ENCODE results near the gene BCAM.
"Not testable (repeated sequence)": the region's sequence is repeated elsewhere in the genome, so short reads cannot be mapped to it uniquely, and the experiment has no call there.

BCAM gene

DNA sequence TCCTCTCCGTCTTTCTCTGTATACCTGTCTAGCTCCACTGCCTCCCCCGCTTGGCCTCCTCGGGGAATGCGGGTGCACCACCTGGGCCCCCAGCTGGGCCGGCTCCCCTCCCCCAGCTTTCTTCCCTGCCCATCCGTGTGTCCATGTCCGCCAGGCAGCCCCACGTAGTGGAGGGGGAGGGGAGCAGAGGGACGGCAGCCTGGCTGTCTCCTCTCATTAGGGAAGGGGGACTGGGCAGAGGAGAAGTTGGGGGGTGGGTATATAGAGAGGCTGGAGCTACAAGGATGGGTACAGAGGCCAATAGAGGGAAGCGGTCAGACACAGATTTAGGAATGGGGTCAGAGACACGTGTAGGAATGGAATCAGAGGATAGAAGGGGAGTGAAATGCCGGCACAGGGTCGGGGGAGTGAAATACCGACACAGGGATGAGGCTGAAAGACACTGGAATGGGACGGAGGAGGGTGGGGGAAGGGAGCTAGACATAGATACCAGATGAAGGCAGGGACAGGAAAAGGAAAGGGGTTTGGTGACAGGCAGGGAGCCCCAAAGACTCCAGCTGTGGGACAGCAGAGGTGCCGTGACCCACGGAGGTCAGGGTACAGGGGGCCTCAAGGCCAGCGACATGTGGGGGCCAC, 40.0 kb downstream of the BCAM start:
- DNase-seq (ENCODE audit: low spot score) = no peak

DNA sequence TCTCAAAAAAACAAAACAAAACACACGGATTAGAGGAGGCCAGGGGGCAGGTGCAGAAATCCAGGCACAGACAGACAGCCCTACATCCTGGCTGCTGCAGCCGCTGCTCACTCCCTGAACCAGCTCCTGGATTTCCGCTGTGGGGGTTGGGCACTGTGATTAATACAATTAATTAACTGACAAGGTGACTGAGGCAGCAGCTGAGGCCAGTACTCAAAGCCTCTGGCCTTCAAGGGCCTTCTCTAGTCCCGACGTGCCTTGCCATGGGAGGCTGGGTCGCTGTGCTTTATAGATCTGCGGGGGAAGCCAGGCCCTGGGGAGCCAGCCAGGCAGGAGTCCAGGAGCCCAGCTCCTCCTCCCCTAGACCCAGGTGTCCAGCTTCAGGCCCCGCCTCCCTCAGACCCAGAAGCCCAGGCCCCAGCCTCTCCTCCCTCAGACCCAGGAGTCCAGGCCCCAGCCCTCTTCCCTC, 41.8 kb downstream of the BCAM start:
- no peak for DNase-seq (ENCODE audit: low spot score)

DNA sequence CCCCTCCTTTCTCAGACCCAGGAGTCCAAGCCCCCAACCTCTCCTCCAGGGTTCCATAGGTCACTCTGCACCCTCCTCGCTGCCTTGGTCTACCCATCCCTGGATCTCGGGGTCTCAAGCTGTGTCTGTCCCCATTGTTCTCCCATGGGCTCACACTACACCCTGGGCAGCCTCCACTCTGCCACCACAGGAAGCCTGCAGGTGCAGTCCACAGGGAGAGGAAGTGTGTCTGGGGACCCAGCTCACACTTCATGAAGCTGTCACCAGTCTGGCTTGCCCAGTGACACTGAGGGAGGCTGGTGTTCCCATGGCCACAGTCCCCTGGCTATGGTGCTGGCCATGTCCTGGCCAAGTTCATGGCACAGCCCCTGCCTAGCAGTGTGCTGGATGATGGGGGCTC, 42.5 kb downstream of the BCAM start:
- no peak for DNase-seq (ENCODE audit: low spot score)

DNA sequence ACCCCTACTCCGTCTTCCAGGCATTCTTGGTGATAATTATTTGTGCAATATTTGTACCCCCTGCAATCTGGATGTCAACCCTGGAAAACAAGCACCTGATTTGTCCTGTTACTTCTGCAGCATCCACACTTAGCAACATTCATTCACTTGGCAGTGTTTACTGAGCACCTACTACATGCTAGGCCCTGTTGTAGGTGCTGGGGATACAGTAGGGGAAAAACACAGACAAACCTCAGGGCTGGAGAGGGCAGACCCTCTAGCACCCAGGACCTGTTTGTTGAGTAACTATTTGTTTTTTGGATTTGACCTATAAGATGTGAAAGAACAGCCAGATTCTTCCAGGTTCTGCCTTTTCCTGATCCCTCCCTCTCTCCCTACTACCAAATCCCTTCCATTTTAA, 46.7 kb downstream of the BCAM start:
- DNase-seq (ENCODE audit: low spot score) = no peak

DNA sequence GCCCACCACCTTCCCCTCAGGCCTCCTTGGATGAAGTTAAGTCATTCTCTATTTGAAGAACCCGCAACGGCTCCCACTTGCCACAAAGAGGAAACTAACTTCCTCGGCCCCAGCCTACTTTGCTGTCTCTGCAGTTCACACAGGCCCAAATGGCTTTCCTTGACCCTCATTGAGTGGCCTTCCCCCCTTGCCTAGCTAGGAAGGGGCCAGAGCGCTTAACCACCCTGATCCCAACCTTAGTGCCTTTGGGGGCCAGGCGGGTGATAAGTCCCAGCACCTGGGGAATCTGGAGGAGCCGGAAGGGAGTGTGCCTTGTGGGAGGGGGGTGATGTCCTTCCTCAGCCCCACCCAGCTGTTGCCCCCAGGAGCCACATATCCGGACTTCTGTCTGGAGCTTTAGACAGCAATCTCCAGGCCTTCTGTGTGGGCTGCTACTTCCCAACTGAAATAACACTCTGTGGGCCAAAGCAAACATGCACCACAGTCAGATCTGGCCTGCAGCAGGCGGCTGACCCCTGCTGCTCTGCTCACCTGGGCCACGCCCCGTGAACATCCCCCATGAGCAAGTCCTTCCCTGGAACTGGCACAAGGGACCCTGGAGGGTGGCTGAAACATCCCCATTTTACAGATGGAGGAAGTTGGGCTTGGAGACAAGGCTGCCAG, 47.6 kb downstream of the BCAM start:
- DNase-seq (ENCODE audit: low spot score) = no peak

DNA sequence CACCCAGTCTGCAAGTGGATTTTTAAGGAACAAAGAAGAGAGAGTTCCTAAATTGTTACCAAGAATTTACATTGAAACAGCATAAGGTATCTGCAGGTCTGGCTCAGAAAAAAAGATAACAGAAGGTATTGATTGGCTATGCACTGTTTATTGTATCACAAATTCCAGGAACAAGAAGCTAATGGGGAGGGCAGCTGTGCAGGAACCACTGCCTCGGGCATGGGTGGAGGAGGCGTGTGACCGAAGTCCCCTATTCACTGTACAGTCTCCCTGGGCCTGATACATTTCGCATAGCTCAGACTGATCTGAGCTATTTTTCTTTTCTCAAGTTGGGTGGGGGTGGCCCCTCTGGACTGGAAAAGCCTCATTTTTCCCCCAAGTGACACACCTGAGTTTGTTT, 48.9 kb downstream of the BCAM start:
- DNase-seq (ENCODE audit: low spot score) = no peak

DNA sequence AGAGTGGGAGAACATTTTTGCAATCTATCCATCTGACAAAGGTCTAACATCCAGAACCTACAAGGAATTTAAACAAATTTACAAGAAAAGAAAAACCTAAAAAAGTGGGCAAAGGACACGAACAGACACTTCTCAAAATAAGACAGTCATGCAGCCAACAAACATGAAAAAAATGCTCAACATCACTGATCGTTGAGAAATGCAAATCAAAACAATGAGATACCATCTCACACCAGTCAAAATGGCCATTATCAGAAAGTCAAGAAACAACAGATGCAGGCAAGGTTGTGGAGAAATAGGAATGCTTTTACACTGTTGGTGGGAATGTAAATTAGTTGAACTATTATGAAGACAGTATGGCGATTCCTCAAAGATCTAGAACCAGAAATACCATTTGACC, 52.7 kb downstream of the BCAM start:
- not testable (repeated sequence) for DNase-seq (ENCODE audit: low spot score)

DNA sequence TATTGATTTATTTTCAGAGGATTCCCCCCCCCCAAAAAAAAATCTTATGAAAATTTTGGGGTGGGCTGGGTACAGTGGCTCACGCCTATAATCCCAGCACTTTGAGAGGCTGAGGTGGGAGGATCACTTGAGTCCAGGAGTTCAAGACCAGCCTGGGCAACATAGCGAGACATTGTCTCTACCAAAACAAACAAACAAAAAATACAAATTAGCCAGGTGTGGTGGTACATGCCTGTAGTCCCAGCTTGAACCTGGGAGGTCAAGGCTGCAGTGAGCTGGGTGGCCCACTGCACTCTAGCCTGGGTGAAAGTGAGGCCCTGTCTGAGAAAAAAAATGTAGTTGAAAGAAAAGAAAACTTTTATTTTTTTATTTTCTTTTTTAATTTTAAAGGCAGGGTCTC, 55.1 kb downstream of the BCAM start:
- no peak for DNase-seq (ENCODE audit: low spot score)

DNA sequence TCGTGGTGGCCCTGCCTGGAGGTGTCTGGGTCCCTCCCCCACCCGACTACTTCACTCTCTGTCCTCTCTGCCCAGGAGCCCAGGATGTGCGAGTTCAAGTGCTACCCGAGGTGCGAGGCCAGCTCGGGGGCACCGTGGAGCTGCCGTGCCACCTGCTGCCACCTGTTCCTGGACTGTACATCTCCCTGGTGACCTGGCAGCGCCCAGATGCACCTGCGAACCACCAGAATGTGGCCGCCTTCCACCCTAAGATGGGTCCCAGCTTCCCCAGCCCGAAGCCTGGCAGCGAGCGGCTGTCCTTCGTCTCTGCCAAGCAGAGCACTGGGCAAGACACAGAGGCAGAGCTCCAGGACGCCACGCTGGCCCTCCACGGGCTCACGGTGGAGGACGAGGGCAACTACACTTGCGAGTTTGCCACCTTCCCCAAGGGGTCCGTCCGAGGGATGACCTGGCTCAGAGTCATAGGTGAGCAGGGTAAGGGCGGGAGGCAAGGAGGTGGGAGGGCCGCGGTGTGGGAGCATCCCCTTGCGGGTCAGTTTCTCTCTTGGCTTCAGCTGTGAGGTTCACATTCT, 56.4 kb downstream of the BCAM start:
- DNase-seq (ENCODE audit: low spot score) = no peak

DNA sequence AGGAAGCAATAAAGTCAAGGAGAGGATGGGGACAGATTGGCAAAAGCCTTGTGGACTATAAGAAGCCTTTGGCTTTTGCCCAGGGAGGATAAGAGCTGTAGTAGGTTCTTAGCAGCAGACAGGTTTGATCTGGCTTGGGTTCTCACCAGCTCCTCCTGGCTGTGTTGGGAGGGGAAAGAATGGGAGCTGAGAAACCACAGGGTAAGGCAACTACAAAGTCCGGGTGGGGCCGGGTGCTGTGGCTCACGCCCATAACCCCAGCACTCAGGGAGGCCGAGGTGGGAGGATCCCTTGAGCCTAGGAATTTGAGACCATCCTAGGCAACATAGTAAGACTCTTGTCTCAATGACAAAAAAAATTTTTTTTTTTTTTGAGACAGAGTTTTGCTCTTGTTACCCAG, 57.8 kb downstream of the BCAM start:
- DNase-seq (ENCODE audit: low spot score) = no peak

DNA sequence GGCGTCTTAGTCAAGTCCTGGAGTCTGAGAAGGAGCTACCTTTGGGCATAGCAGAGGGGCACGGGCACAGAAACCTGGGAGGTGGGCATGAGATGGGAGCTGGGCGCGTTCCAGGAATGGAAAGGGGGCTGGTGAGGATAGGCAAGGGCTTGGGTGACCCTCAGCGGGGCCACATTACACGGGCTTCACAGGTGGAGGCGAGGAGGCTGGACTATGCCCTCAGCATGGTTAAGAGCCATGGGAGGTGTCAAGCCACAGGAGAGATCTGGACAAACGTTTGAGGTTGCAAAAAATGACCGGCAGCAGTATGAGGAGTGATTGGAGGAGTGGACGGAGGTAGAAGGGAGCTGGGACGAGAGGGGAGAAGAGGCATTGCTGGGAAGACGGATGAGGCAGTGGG, 58.7 kb downstream of the BCAM start:
- DNase-seq (ENCODE audit: low spot score) = no peak

DNA sequence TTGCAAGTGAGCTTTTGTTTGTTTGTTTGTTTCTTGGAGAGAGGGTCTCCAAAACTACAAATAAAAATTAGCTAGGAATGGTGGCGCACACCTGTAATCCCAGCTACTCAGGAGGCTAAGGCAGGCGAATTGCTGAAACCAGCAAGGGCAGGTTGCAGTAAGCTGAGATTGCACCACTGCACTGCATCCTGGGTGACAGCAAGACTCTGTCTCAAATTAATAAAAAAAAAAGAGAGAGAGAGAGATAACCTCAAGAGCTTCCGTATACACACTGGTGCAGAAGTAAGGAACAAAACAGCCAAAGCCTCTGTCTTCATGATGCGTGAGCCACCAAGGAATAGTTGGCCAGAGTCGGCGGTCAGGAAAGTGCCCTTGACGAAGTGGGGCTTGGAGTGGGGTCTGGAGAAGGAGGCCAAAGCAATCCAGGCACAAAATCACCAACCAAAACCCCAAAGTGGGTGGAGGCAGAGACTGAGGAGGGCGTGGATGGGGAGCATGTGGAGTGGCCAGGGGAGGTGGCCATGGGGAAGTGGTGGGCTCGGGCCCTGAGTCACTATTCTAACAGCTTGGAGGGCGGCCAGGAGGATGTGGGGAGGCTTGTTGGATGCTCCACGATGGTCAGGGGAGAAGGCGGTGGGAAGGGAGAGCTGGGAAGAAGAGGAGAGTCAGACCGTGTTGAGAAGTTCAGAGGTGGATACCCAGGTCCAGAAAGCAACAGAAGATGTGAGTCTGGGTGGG, 61.0 kb downstream of the BCAM start:
- no peak for DNase-seq (ENCODE audit: low spot score)

Measured in CD4-positive, alpha-beta T cell treated with Interleukin-2 at 100 ng/mL for 4 hours (primary cell).